ENCODE data around the gene ESYT1. TPM values are rescaled to one million over a fixed set of nuclear protein-coding genes. Genes with fewer than 3 reads are reported as not detected.

Gene ESYT1
- total and polyA plus RNA-seq, 8 donors: 8.6 to 142 (median 29.7) TPM

DNA sequence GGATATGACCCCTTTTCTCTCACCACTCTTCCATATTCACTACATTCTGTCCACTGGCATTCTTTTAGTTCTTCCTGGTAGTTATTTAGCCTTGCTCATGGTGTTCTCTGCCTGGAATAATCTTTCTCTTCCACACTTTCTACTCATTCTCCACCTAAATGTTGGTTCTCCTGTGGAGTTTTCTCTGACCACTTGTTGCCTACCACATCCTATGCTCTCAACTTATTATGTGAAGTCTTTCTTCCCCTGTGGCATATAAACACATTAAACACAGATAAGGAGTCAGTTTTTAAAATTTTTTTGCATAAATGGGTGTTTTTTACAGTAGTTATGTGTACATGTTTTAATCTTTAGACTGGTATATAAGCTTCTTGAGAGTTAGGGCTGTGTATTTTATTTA, 64.5 kb downstream of the ESYT1 start:
- Histone ChIP-seq H3K4me3 (no peak overlapping the region), H3K27ac (no peak overlapping the region), H3K27me3 (no peaks in the 10 kb centered on the region), H3K4me1 (peaks cover 9 to 22% (median 17%) of the 10 kb centered on the region in 4 donors), H3K36me3 (no peaks in the 10 kb centered on the region), H3K9me3 (no peaks in the 10 kb centered on the region)
- TF ChIP-seq POLR2A (IDR thresholded peaks at IDR 0.05) (no peak), POLR2AphosphoS5 (IDR thresholded peaks at IDR 0.05) (no peak), EP300 (IDR thresholded peaks at IDR 0.05) (no peak)
- TF ChIP-seq, protein P1, sequence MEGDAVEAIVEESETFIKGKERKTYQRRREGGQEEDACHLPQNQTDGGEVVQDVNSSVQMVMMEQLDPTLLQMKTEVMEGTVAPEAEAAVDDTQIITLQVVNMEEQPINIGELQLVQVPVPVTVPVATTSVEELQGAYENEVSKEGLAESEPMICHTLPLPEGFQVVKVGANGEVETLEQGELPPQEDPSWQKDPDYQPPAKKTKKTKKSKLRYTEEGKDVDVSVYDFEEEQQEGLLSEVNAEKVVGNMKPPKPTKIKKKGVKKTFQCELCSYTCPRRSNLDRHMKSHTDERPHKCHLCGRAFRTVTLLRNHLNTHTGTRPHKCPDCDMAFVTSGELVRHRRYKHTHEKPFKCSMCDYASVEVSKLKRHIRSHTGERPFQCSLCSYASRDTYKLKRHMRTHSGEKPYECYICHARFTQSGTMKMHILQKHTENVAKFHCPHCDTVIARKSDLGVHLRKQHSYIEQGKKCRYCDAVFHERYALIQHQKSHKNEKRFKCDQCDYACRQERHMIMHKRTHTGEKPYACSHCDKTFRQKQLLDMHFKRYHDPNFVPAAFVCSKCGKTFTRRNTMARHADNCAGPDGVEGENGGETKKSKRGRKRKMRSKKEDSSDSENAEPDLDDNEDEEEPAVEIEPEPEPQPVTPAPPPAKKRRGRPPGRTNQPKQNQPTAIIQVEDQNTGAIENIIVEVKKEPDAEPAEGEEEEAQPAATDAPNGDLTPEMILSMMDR (IDR thresholded peaks at IDR 0.05): no peak
- no peak for DNase-seq
- intact Hi-C loops (cut with DNase I; ENCODE audit: low total_unique reads): no loop called here

DNA sequence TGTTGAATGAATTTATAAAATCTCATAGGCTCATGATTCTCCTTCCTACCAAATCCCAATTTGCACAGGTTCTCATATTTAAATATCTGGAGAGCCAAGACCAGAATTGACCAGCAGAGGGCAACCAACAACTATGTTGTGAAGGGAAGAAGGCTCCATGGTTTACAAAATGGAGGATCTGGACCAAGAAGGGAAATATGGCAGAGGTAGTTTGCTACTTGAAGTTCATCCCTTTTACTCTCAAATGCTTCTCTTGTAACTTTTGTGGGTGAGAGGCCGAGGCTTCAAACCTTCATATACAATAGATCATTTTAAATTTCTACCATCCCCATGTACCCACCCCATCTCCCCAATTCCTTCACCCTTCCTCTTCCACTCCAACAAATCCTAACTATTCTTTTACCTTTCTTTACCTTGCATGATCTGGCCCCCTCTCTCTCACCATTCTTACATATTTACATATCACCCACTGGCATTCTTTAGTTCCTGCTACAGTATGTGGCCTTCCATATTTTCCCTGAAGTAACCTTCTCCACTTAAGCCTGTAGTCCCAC, 65.0 kb downstream of the ESYT1 start:
- 28 to 57% (median 45%) methylated on average over 1 of the region's 1 CpG for WGBS, 5 donors
- Histone ChIP-seq H3K36me3 (no peaks in the 10 kb centered on the region), H3K9me3 (no peaks in the 10 kb centered on the region), H3K27me3 (no peaks in the 10 kb centered on the region), H3K27ac (no peak overlapping the region), H3K4me3 (no peak overlapping the region), H3K4me1 (peaks cover 4 to 17% (median 12%) of the 10 kb centered on the region in 4 donors)
- intact Hi-C loops (cut with DNase I; ENCODE audit: low total_unique reads): no loop called here
- peak; percentile 85 to 93 for DNase-seq
- TF ChIP-seq EP300 (IDR thresholded peaks at IDR 0.05) (no peak), POLR2A (IDR thresholded peaks at IDR 0.05) (no peak), POLR2AphosphoS5 (IDR thresholded peaks at IDR 0.05) (peak in 2 of 3 donors; percentile 46 to 81)
- TF ChIP-seq, protein P1 (IDR thresholded peaks at IDR 0.05): peak in 5 of 7 experiments; percentile 57 to 87 (median 84)

Other genes with a start within 250 kb of the ESYT1 start
- gene PYM1, start 200.4 kb upstream of the ESYT1 start, total RNA-seq: 10 to 100 TPM in 2 of 5 donors, 1 to 10 TPM in 3; 1.2 to 59.4 (median 9.8) TPM
- 10 to 100 TPM; 42.8 to 54.8 (median 42.8) TPM for gene PYM1, start 200.4 kb upstream of the ESYT1 start, polyA plus RNA-seq
- gene DGKA, start 197.1 kb upstream of the ESYT1 start, total RNA-seq: 100 to 1,000 TPM in 1 of 5 donors, 10 to 100 TPM in 4; 56.0 to 418 (median 92.0) TPM
- gene DGKA, start 197.1 kb upstream of the ESYT1 start, polyA plus RNA-seq: 100 to 1,000 TPM in 1 of 3 donors, 10 to 100 TPM in 2; 13.0 to 123 (median 27.6) TPM
- 1 to 10 TPM in 2 of 5 donors, under 1 TPM in 2, not detected in 1; 0.58 to 4.0 (median 1.0) TPM for gene PMEL, start 162.2 kb upstream of the ESYT1 start, total RNA-seq
- gene PMEL, start 162.2 kb upstream of the ESYT1 start, polyA plus RNA-seq: 1 to 10 TPM in 2 of 3 donors, under 1 TPM in 1; 0.75 to 2.1 (median 1.3) TPM
- gene CDK2, start 161.4 kb upstream of the ESYT1 start, total RNA-seq: 100 to 1,000 TPM in 1 of 5 donors, 10 to 100 TPM in 3, 1 to 10 TPM in 1; 4.1 to 124 (median 12.3) TPM
- gene CDK2, start 161.4 kb upstream of the ESYT1 start, polyA plus RNA-seq: 10 to 100 TPM; 12.5 to 18.4 (median 17.5) TPM
- 100 to 1,000 TPM in 1 of 5 donors, 10 to 100 TPM in 4; 17.1 to 100 (median 75.1) TPM for gene RAB5B, start 154.2 kb upstream of the ESYT1 start, total RNA-seq
- 10 to 100 TPM; 52.4 to 92.4 (median 61.3) TPM for gene RAB5B, start 154.2 kb upstream of the ESYT1 start, polyA plus RNA-seq
- 10 to 100 TPM in 2 of 5 donors, 1 to 10 TPM in 3; 9.0 to 67.7 (median 10.0) TPM for gene SUOX, start 131.0 kb upstream of the ESYT1 start, total RNA-seq
- gene SUOX, start 131.0 kb upstream of the ESYT1 start, polyA plus RNA-seq: 10 to 100 TPM in 2 of 3 donors, 1 to 10 TPM in 1; 8.4 to 14.3 (median 11.8) TPM
- gene IKZF4, start 107.2 kb upstream of the ESYT1 start, total RNA-seq: 10 to 100 TPM in 1 of 5 donors, 1 to 10 TPM in 4; 2.3 to 15.6 (median 3.5) TPM
- gene IKZF4, start 107.2 kb upstream of the ESYT1 start, polyA plus RNA-seq: 1 to 10 TPM; 1.5 to 2.9 (median 2.4) TPM
- 100 to 1,000 TPM in 4 of 5 donors, 10 to 100 TPM in 1; 22.3 to 929 (median 265) TPM for gene RPS26, start 86.3 kb upstream of the ESYT1 start, total RNA-seq
- gene RPS26, start 86.3 kb upstream of the ESYT1 start, polyA plus RNA-seq: 1,000 to 10,000 TPM; 1,182 to 1,748 (median 1,390) TPM
- 100 to 1,000 TPM; 218 to 367 (median 286) TPM for gene ERBB3, start 48.1 kb upstream of the ESYT1 start, total RNA-seq
- 10 to 100 TPM; 26.6 to 45.9 (median 43.1) TPM for gene ERBB3, start 48.1 kb upstream of the ESYT1 start, polyA plus RNA-seq
- 100 to 1,000 TPM in 2 of 5 donors, 10 to 100 TPM in 3; 33.8 to 144 (median 68.7) TPM for gene PA2G4, start 23.7 kb upstream of the ESYT1 start, total RNA-seq
- 100 to 1,000 TPM in 1 of 3 donors, 10 to 100 TPM in 2; 74.1 to 101 (median 95.1) TPM for gene PA2G4, start 23.7 kb upstream of the ESYT1 start, polyA plus RNA-seq
- 1,000 to 10,000 TPM; 1,483 to 3,736 (median 1,919) TPM for gene RPL41, start 11.6 kb upstream of the ESYT1 start, total RNA-seq
- 1,000 to 10,000 TPM; 5,931 to 8,449 (median 6,584) TPM for gene RPL41, start 11.6 kb upstream of the ESYT1 start, polyA plus RNA-seq
- 1 to 10 TPM in 3 of 5 donors, under 1 TPM in 2; under 0.01 to 5.8 (median 3.1) TPM for gene ZC3H10, start 10.0 kb upstream of the ESYT1 start, total RNA-seq
- gene ZC3H10, start 10.0 kb upstream of the ESYT1 start, polyA plus RNA-seq: 1 to 10 TPM; 1.5 to 2.2 (median 1.8) TPM
- 10 to 100 TPM in 3 of 5 donors, 1 to 10 TPM in 1, not detected in 1; 4.9 to 24.3 (median 20.6) TPM for gene MYL6B, start 24.3 kb downstream of the ESYT1 start, total RNA-seq
- gene MYL6B, start 24.3 kb downstream of the ESYT1 start, polyA plus RNA-seq: 10 to 100 TPM; 53.4 to 98.1 (median 60.2) TPM
- 1,000 to 10,000 TPM; 1,132 to 3,648 (median 2,772) TPM for gene MYL6, start 30.1 kb downstream of the ESYT1 start, total RNA-seq
- 1,000 to 10,000 TPM; 3,181 to 4,672 (median 3,569) TPM for gene MYL6, start 30.1 kb downstream of the ESYT1 start, polyA plus RNA-seq
- gene SMARCC2, start 61.2 kb downstream of the ESYT1 start, total RNA-seq: 100 to 1,000 TPM in 2 of 5 donors, 10 to 100 TPM in 3; 58.0 to 131 (median 72.1) TPM
- gene SMARCC2, start 61.2 kb downstream of the ESYT1 start, polyA plus RNA-seq: 10 to 100 TPM; 12.5 to 25.7 (median 20.1) TPM
- gene RNF41, start 93.7 kb downstream of the ESYT1 start, total RNA-seq: 10 to 100 TPM; 29.4 to 92.4 (median 52.7) TPM
- gene RNF41, start 93.7 kb downstream of the ESYT1 start, polyA plus RNA-seq: 10 to 100 TPM; 10.4 to 20.5 (median 17.4) TPM
- gene NABP2, start 96.1 kb downstream of the ESYT1 start, total RNA-seq: 10 to 100 TPM in 2 of 5 donors, 1 to 10 TPM in 3; 1.2 to 13.9 (median 8.0) TPM
- 10 to 100 TPM; 22.2 to 36.5 (median 28.0) TPM for gene NABP2, start 96.1 kb downstream of the ESYT1 start, polyA plus RNA-seq
- gene SLC39A5, start 101.8 kb downstream of the ESYT1 start, total RNA-seq: 100 to 1,000 TPM in 1 of 5 donors, 10 to 100 TPM in 1, 1 to 10 TPM in 1, not detected in 2; 8.0 to 450 (median 18.7) TPM
- gene SLC39A5, start 101.8 kb downstream of the ESYT1 start, polyA plus RNA-seq: under 1 TPM in 2 of 3 donors, not detected in 1; 0.15 to 1.00 TPM
- 10 to 100 TPM in 4 of 5 donors, 1 to 10 TPM in 1; 2.3 to 28.3 (median 14.2) TPM for gene ANKRD52, start 130.1 kb downstream of the ESYT1 start, total RNA-seq
- gene ANKRD52, start 130.1 kb downstream of the ESYT1 start, polyA plus RNA-seq: 1 to 10 TPM; 3.1 to 6.7 (median 3.4) TPM
- 10 to 100 TPM in 2 of 5 donors, 1 to 10 TPM in 3; 6.8 to 86.4 (median 9.4) TPM for gene COQ10A, start 138.7 kb downstream of the ESYT1 start, total RNA-seq
- 10 to 100 TPM in 1 of 3 donors, 1 to 10 TPM in 2; 4.4 to 10.1 (median 7.0) TPM for gene COQ10A, start 138.7 kb downstream of the ESYT1 start, polyA plus RNA-seq
- 100 to 1,000 TPM; 109 to 174 (median 135) TPM for gene CS, start 172.1 kb downstream of the ESYT1 start, total RNA-seq
- 10 to 100 TPM; 51.9 to 63.7 (median 55.4) TPM for gene CS, start 172.1 kb downstream of the ESYT1 start, polyA plus RNA-seq
- gene CNPY2, start 187.7 kb downstream of the ESYT1 start, total RNA-seq: 100 to 1,000 TPM in 1 of 5 donors, 10 to 100 TPM in 4; 39.7 to 112 (median 94.1) TPM
- gene CNPY2, start 187.7 kb downstream of the ESYT1 start, polyA plus RNA-seq: 100 to 1,000 TPM in 1 of 3 donors, 10 to 100 TPM in 2; 71.0 to 105 (median 73.9) TPM
- gene PAN2, start 205.7 kb downstream of the ESYT1 start, total RNA-seq: 100 to 1,000 TPM in 2 of 5 donors, 10 to 100 TPM in 3; 41.7 to 146 (median 49.3) TPM
- gene PAN2, start 205.7 kb downstream of the ESYT1 start, polyA plus RNA-seq: 10 to 100 TPM in 1 of 3 donors, 1 to 10 TPM in 2; 4.9 to 28.4 (median 9.5) TPM
- 1 to 10 TPM in 1 of 5 donors, not detected in 4; 1.1 TPM for gene IL23A, start 210.6 kb downstream of the ESYT1 start, total RNA-seq
- gene IL23A, start 210.6 kb downstream of the ESYT1 start, polyA plus RNA-seq: 1 to 10 TPM in 1 of 3 donors, under 1 TPM in 1, not detected in 1; 0.56 to 1.9 TPM
- 100 to 1,000 TPM in 4 of 5 donors, 10 to 100 TPM in 1; 82.6 to 245 (median 104) TPM for gene STAT2, start 231.8 kb downstream of the ESYT1 start, total RNA-seq
- 10 to 100 TPM; 22.6 to 29.6 (median 28.3) TPM for gene STAT2, start 231.8 kb downstream of the ESYT1 start, polyA plus RNA-seq
- not detected for gene APOF, start 234.6 kb downstream of the ESYT1 start, total RNA-seq
- gene APOF, start 234.6 kb downstream of the ESYT1 start, polyA plus RNA-seq: not detected